GM20431 (cell line): Measurements from ENCODE around the gene PCSK6.

Source experiments
- in situ Hi-C: fragments of 300-500 bp; cut with MseI, MboI; formaldehyde crosslinking; loops from one replicate; pipeline ENCODE4 v1.15.0; 2020; ENCODE audit warnings: low sequenced_read_pairs; ENCODE audit not compliant: unreplicated experiment

Gene PCSK6

DNA sequence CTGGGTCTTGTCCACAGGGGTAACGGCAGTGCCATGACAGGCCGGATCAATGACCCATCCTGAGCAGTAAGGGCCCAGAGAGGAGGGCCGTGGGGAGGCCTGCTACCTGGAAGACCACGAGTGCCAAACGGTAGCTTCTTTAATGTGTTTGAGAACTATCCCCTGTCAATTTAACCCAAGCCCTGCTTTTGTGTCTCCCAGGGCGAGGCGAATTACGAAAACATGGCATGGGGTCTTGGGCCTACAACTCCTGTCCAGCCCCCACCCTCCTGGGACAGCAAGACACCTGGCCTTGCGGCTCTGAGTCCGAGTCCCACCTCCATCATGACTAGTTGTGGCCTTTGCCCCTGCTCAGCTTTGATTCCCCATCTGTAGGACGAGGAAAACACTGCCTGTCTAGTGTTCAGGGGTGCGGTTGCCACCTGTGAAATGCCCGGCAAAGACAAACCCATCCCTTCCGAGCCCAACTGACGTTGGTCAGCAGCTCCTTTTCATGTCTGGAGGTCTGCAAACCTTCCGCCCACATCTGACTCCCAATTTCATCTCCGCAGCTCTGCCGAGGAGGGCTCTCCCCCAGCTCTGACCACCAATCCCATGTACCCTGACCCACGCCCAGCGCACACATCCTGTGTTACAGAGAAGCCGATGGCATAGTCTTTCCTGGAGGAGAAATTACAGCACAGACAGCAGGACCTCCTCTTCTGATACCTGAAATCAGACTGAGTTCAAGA, 165.5 kb downstream of the PCSK6 start:
- in situ Hi-C loops, result no loop called here

DNA sequence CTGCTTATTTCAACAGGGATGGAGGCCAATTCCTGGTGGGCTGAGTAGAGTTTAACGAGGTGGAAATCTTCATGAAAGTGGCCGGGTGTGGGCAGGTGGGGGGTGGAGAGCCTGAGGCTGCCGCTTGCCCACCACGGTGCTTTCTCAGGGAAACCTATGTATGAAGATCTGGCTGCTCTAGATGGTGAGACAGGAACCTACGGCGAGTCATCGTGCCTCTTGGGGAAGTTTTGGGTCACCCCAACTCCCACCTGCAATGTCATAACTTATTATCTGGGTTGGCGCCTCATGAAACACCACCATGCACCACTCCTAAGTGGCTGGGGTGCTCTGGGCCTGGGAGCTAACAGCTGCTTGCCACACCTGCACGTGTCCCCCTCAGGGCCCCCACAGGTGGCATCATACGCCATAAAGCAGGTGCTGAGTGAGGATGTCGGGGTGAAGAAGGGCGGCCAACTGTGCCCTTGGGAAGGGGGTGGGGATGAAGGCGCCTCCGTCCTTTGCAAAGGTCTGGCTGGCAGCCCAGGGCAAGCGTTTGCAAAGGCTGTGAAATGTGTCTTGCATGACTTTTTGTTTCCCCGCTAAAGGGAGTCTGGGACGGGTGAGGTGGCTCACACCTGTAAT, 166.5 kb downstream of the PCSK6 start:
- in situ Hi-C loops, result no loop called here

DNA sequence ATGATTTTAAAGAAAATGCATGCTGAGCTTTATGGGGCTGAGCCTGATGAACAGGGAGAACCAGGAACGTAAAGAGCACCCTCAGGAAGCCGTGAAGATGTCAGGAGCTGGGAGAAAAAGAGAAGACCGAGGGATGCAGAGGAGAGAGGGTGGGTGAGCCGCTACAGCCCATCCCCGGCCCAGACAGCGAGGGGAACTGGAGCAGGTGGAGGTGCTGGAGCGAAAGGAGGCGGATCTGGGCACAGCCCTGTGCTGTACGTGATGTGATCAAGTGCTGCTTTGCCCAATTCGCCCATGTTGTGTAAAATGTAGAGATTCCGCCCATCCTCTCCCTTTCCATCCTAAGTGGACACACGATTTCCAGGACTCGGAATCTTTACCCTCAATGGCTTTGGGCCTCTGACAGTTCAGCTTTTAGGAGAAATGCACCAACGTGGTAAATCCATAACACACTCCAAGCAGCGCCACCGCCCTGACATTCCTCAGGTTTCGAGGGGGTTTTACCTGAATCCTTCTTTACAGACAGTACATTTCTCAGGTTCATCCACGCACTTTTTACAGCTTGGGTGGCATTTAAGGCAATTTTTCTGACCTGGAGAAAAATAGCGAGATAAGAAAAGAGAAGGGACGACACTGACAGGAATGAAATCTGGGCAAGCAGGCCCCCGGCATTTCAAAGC, 167.4 kb downstream of the PCSK6 start:
- in situ Hi-C loops, result no loop called here

DNA sequence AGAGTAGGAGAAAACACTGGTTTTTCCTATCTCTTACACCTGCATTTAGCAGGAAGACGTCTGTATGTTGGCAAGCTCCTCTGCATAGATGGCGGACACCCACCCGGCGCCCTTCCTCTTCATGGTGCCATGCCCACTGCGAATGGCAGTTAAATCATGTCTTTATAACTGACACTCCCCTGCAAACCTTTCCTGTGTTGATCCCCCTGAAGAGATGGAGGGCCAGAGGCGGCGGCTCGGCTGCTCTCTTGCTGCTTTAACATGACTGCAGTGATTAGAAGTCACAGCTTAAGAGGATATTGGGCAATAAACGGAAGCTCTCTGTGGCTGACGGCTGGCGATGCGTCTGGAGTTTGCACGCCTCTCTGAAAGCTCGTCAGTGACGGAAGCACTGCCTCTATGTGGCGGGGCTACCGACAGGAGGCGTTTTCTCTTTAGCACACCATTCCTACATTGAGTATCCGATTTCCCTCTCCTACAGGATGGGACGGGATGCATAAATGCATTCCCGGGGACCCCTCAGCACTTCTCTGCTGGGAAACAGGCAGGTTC, 168.9 kb downstream of the PCSK6 start:
- in situ Hi-C loops, result no loop called here

DNA sequence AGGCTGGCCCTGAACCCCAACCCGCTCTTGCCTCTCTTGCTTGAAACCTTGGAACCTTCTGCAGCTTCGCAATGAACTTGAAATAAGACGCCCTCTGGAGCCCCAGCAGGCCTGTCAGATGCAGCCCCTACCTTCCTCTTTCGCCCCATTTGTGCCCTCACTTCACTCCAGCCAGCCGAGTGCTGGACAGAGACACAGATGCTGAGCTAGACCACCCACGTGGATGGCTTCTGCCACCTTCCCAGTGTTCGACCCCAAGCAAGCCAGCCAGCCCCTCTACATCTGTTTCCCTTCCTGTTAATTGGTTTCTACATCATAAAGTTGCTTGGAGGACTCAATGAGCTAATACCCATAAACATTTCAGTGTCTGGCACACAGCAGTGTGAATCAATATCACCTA, 170.7 kb downstream of the PCSK6 start:
- in situ Hi-C loops, result no loop called here

DNA sequence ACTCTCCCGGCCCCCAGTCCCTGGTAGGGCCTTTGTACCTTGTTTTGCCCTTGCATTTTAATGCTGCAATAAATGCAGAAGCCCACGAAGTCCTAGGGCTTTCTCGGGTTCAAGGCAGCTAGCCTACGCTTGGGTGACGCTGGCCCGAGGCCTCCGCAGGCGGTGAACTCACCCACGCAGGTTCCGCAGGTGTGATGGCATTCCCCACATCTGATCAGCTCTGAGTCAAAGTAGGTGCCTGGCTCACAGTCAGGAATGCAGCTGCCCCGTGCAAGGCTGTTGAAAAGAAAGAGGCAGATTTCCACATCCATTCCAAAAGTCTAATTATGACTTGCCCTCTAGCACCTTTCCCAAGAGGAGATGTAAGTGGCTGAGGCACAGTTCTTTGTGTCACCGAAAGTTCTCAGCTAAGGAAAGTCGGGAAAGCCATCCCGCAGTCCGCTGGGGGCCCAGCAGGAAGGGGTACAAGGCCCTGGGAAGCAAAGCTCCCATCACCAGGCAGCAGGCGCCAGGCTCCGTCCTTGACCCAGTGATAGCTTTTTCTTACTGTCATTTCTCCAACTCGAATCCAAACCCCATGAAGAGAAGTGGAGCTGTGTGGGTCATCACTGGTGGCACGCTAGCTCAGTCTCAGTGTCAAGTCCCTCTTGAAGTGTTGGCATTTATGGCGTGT, 171.2 kb downstream of the PCSK6 start:
- in situ Hi-C loops, result no loop called here

DNA sequence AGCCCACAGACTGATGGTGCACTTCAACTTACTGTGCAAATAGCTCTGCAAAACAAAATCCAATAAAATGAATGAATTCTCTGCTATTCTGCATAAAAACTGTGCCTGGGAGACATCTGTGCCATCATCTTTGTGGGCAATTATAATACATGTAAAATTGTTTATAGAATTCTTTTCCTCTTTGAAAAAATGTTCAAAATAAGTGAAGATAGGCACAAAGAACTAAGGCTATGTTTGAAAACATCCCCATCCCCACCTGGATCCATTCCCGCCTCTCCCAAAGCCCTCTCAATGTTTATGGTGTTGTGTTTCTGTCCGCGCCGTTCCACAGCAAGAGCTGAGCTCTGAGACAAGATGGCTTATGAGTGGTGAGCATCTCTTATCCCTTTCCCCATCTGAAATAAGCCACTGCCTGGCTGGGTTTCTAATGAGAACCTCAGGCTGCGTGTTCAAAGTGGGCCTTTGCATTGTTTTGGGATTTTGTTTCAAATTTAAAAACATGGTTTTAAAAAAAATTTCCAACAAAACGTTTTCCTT, 172.1 kb downstream of the PCSK6 start:
- in situ Hi-C loops, result no loop called here

DNA sequence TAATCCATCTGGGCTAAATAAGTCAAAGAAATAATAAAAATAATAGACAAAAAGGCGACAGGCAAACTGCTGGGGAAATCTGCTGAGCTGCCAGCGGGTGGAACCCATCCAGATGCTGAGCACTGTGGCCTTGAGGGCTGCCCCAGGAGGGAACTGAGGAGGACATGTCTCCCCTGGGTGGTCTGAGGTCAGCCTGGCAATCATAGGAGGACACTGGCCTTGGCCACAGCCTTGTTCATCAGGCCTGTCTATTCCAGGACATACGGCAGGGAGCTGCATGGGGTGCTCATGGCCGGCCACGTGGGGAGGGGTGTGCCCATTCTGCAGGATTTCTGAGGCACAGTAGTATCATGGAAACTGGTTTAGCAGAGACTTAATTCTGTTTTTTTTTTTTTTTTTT, 173.0 kb downstream of the PCSK6 start:
- in situ Hi-C loops, result no loop called here

DNA sequence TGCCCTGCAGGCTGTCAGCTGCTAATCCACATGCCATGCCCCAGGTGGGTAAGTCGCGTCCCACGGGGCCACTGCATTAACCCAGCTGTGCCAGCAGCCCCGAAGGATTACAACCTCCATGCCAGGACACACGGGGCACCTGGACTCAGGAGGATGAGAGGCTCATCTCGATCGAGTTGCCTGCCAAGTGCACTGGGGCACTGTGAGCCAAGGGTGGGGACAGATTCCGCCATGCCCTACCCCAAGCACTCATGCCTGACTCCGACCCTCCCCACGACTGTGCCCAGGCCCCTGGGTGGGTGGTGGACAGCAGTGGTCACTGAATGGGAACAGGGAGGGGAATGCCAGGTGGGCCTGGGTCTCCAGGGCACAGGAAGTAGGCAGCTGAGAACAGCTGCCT, 173.8 kb downstream of the PCSK6 start:
- in situ Hi-C loops, result no loop called here

DNA sequence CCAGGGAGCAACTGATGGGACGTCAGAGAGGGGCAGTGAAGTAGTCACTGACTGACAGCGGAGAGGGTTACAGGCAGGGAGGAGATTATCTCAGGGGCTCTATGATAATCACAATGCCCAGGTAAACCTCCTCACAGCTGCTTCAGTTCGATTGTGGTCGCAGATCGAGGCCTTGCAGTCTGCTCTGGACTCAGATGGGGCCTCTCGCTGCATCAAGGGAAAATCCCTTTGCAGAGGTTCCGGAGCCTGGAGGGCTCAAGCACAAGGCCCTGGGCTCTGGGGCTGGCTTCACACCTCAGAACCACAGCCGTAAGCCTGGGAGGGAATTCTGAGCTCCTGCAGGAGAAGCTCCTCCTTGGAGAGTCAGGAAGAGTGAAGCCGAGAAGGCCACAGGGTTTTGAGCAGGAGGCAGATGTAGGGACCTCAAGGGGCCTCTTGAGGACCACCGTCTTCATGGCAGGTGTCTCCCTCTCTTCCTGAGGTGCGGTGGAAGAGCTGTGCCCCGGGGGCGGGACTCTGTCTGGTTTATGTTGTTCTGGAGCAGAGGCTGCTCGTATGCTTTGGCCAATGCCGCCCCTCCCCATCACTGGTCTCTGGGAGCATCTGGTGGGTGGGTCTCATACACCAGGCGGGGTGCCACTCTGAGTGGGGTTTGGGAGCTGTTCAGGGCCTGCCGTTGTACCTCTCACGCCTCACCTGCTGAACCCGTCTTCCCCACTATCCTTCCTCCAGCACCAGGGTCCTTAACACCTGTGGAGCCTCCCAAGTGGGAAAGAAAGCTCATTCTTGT, 175.0 kb downstream of the PCSK6 start:
- in situ Hi-C loops, result no loop called here

DNA sequence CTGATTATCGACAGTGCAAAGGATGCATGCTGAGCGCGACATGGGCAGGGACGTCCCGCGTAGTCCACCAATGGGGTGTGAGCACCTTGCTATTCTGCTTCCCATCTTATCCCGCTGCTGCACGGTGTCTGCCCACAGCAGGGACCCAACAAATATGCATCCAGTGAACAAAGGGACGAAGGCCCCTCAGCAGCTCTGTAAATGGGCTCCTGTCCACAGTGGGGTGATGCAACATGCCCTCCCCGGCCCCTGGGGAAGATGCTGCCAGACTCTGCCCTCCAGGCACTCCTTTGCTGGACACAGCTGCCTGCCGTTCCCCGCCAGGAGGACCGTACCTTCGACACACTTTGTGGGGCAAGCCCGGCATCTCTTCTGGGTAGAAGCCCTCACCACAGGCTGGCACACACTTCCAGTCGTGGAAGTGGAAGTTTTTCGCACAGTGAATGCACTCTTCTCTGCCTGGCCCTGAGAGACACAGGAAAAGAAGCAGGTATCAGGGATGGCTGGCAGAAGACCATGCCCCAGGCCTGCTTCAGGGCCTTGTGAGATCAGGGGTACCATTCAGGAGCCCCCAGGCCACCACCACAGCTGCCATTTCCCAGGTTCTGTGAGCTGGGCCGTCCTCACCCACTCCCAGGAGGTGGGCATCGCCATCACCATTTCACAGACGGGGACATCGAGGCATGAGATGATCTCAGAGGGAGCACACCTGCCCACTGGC, 176.3 kb downstream of the PCSK6 start:
- in situ Hi-C loops, result no loop called here

DNA sequence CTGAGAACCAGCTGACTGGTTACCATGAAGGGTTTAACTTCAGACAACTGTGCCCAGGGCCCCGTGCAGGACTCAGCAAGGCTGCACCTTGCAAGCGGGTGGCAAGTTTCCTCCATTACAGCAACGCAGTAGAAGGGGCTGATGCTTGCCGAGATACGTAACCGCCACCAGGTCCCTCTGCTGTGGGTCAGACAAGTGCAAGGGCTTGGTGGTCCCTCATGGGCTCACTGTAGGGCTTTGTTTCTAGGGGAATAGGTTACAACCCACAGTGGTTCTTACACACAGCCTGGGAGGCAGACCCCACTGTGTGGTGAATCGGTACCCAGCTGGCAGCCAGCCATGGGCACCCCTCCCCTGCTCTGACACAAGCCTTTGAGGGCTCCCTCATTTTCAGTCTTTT, 179.0 kb downstream of the PCSK6 start:
- in situ Hi-C loops, result no loop called here

DNA sequence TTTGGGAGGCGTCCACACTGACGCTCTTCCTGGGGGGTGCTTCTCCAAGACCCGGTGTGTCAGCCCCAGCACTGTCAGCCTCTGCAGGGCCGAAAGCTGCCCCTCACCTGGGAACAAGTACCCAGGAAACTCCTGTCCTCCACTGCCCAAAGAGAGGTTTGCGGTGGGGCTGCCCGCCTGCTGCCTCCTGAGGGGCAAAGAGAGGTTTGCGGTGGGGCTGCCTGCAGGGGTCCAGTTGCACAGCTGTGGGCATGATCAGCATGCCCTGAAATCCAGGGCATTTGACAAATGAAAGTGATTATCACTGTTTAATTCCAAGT, 179.4 kb downstream of the PCSK6 start:
- in situ Hi-C loops, result no loop called here

DNA sequence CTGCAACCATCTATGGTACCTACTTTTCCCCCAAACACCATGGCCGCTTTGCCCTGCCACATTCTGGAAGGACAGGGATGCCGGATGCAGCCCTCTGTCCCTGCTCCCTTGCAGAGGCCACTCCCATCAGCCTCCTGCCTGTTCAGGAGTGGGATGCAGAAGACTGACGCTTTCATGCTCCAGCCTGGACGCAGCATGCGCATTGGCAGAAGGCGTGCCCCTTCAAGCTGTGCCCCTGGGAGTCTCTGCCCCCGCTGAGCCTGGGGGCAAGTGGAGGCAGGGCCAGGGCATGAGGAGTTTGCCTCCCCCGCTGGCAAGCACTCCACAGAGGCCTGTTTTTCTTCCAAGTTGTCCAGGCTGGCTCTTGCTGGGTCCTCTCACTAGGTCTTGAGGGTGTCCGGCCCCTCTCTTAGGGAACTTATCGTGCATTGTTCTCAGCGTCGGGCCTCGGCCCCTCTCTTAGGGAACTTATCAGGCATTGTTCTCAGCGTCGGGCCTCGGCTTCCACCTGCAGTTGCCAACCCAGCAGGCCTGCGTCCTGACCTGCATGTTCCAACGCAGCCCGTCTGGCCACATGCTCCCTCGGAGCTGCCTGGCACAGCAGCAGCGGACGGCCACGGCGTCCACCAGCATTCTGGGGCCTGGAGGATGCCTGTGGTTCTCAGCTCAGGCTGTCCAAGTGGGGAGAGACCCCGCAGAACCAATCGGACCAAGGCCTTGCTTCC, 179.9 kb downstream of the PCSK6 start:
- in situ Hi-C loops, result no loop called here

DNA sequence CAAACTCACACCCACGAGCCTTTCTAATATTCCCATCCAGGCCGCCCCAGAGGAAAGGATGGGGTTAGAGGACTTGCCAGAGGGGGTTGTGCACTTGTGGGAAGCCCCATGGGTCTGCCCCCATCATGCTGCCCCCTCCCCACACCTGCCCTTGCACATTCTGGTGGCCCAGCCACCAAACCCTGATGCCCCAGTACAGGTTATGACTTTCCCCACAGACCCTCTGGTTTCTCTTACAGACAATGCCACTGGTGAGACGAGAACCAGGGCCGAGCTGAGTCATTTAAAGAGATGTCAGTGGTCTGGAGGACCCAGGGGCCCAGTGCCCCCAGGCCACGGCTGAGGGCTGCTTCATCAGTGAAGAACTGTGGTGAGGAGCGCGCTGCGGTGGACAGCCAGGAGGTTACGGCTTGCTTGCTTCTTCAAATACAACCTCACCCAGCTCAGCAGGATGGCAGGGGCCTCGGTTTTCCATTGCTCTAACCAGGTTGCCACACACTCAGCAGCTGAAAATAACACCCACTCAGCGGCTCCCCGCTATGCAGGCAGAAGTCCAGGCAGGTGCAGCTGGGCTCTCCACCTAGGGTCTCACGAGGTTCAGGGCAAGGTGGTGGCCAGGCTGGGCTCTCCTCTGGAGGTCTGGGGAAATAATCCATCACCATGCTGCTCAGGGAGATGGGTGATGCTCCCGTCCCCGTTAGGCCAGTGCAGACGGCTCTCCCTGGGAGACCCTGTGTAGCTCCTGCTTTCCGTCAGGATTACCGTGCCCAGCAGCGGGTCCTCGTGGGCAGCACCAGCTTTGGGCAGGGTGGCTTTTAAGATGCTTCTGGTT, 180.7 kb downstream of the PCSK6 start:
- in situ Hi-C loops, result no loop called here

DNA sequence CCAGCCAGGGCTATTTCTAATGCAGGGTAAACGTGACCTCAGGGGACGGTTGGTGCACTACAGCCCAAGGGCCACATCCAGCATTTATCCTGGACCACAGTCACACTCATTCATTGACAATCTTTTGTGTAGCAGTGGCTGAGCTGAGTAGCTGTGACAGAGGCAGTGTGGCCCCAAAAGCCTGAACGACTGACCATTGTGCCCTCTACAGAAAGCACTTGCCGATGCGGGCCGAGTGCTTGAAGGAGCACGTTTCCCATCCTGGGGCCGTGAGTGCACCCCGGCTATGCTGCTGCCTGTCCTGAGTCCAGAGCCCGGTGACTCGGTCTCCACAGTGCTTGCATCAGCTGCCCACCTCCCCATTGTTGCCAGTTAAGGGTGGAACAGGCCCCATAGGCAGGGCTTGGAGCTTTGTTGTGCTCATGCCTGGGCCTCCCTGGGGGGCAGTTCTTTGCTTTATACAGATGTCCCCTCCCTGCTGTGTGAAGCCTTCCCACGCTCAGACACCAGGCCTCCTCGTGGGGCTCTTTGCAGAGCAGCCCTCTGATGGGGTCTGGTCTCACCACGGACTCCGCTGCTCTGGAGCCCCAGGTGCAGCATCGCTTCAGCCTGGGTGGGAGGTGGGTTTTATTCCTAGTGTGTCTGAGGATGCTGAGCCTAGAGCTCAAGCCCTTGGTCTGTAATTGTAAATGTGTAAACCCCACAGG, 181.5 kb downstream of the PCSK6 start:
- in situ Hi-C loops, result no loop called here
